Muscle of back (tissue), 13 donors: ENCODE data around the gene PAQR4. TPM values are rescaled to one million over a fixed set of nuclear protein-coding genes. Genes with fewer than 3 reads are reported as not detected.
"Not testable (repeated sequence)": the region's sequence is repeated elsewhere in the genome, so short reads cannot be mapped to it uniquely, and the experiment has no call there.

Experiments used
- DNase-seq, 3 donors: peaks; one replicate each; pipeline versions ENCODE4 v3.0.0 to v3.0.0-alpha.2; 2013
- long read RNA-seq, 9 donors: transcript quantifications; one replicate each; lab custom pipeline, GENCODE V29; 2026
- polyA plus RNA-seq, 10 donors: library from polyadenylated mRNA; unstranded; fragments of 120-200 nt; gene quantifications; one replicate each; pipeline ENCODE4 v1.2.1, GENCODE V29; 2013; ENCODE audit not compliant: insufficient read length in 10 of 10

PAQR4 gene
- 10 to 100 TPM in 1 of 10 donors, 1 to 10 TPM in 9; 4.9 to 13.2 (median 7.2) TPM for polyA plus RNA-seq
- long read RNA-seq, donor 1, partial matches to known transcripts, result 0 of 1 reads
- long read RNA-seq, donor 1, other reads (novel, unspliced or antisense), result 0 of 1 reads
- long read RNA-seq, donor 2, partial matches to known transcripts, result 0 of 1 reads
- long read RNA-seq, donor 2, other reads (novel, unspliced or antisense), result 0 of 1 reads
- long read RNA-seq, donor 3, result 0 reads
- long read RNA-seq, donor 4, partial matches to known transcripts, result 0 of 1 reads
- long read RNA-seq, donor 4, other reads (novel, unspliced or antisense), result 0 of 1 reads
- long read RNA-seq, donor 5, partial matches to known transcripts, result 0 of 5 reads
- long read RNA-seq, donor 5, other reads (novel, unspliced or antisense), result 0 of 5 reads
- long read RNA-seq, donor 6, partial matches to known transcripts, result 0 of 3 reads
- long read RNA-seq, donor 6, other reads (novel, unspliced or antisense), result 0 of 3 reads
- long read RNA-seq, donor 7, partial matches to known transcripts, result 0 of 2 reads
- long read RNA-seq, donor 7, other reads (novel, unspliced or antisense), result 0 of 2 reads
- long read RNA-seq, donor 8, partial matches to known transcripts, result 0 of 5 reads
- long read RNA-seq, donor 8, other reads (novel, unspliced or antisense), result 0 of 5 reads
- long read RNA-seq, donor 9, result 0 reads

- DNase-seq, result peak; percentile 84 to 97 (median 92)
Observed at GRCh38 chr16:2968738-2969544, at the start of gene PAQR4. Gene PAQR4 (plus strand): TSS chr16:2969348. CDS start chr16:2969675, 327 bp downstream.

DNA sequence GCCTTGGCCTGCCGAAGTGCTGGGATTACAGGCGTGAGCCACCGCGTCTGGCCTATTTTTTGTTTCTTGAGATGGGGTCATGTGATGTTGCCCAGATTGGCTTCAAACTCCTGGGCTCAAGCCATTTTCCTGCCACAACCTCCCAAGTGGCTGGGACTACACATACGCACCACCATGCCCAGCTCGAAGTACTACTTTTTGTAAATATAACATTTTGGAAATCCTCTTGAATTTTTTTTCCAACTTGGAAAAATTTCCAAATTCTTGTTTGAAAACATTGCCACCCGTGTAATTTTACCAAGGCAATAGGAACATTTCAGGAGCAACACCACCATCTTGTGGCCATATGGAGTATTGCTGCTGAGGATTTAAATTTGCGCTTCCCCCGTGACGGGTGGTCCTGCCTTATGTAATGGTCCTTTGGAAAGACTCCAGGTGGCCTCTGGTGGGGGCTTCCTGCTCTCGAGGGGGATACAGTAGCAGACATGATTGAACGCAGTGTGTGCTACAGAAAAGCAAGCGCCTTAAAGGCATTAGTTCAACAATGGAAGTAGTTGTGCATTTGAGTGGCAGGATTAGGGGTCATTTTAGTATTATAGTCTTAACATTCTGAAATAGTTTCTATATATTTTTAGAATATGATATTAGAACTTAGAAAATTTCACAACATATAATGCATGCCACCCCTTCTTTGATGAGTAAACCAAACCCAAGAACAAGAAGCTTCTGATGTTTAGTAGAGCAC, 49.5 kb upstream of the PAQR4 start:
- DNase-seq, result peak; percentile 60 to 88 (median 73)

DNA sequence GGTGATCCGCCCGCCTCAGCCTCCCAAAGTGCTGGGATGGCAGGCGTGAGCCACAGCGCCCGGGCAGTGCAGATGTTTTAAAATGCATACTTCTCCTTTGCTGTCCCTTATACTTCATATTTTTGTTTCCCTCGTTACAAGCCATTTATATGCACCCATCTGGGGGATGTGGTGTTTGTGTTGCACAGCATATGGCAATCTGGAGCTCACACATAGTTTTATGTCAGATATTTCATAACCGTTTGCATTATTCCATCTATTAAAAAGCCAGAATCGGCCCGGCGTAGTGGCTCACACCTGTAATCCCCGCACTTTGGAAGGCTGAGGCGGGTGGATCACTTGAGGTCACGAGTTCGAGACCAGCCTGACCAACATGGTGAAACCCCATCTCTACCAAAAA, 45.7 kb upstream of the PAQR4 start:
- no peak for DNase-seq

DNA sequence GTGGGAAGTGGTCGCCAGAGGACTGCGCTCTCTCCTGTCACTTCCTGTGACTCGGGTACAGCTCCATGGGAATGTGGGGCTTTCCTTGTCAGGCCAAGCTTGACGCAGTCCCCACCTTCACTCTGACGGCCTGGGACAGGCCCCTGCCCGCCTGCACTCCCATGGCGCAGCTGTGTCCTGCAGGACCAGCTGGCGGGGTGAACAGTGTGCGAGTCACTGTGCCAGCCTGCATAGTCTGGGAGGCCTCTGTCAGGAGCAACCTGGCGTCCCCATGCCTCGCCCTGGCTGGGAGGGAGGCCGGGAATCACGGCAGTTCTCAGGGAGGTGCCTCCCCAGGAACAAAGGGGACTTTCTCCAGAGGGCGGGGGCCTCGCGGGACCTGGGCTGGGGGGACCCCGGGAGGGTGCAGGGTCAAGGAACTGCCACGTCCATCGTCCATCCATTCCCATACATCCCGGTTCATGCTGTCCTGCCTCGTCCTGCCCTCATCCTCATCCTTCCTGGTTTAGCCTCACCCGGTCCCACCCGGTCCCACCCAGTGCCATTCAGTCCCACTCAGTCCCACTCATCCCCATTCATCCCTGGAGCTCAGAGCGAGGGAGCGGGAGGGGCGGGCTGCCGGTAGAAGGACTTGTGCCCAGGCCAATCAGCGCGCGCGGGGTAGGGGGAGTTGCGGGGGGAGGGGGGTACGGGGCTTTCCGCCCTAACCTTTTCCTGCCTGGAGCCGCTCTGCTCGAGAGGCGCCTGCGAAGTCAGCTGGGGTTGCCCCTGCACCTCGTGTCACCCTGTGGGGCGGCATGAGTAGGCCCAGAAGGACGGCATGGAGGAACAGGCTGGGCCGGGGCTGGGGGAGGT, 44.0 kb upstream of the PAQR4 start:
- no peak for DNase-seq

- DNase-seq, result no peak
Observed at GRCh38 chr16:2925951-2926649, 43.0 kb upstream of the PAQR4 start.

DNA sequence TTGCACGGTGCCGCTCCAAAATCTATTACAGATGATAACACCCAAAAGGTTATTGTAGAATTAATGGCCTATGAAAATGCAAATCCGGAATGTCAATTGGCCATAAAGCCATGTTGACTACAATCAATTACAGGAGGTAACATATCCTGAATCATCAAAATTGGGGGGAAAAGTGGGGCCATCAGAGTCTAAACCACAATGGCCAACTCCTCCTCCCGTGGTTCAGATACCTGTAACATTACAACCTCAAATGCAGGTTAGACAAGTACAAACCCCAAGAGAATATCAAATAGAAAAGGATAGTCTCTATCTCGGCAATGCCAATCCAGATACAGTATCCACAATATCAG, 42.5 kb upstream of the PAQR4 start:
- DNase-seq, result no peak

GRCh38 chr16:2927010-2927646, 42.0 kb upstream of the PAQR4 start:
- DNase-seq, result peak; percentile 82 to 90 (median 87)

GRCh38 chr16:2928151-2928550, 41.0 kb upstream of the PAQR4 start:
- not testable (repeated sequence) for DNase-seq

GRCh38 chr16:2928796-2929195, 40.4 kb upstream of the PAQR4 start:
- no peak for DNase-seq

DNA sequence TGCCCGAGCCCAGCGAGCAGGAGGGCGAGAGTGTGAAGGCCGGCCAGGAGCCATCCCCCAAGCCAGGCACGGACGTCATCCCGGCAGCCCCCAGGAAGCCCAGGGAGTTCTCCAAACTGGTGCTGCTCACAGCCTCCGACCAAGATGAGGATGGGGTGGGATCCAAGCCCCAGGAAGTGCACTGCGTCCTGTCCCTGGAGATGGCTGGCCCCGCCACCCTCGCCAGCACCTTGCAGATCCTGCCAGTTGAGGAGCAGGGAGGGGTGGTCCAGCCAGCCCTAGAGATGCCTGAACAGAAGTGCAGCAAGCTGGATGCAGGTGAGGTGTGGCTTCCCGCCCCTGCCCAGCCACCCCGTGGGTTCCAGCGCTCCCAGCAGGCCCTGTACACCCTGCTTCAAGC, 39.5 kb upstream of the PAQR4 start:
- no peak for DNase-seq

- DNase-seq, result no peak
Observed at GRCh38 chr16:2930236-2930635, 38.9 kb upstream of the PAQR4 start.

- not testable (repeated sequence) for DNase-seq
Observed at GRCh38 chr16:2931231-2931914, 37.8 kb upstream of the PAQR4 start.

- DNase-seq, result no peak
Observed at GRCh38 chr16:2933136-2933535, 36.0 kb upstream of the PAQR4 start.

- DNase-seq, result no peak
Observed at GRCh38 chr16:2933701-2934100, 35.4 kb upstream of the PAQR4 start.

DNA sequence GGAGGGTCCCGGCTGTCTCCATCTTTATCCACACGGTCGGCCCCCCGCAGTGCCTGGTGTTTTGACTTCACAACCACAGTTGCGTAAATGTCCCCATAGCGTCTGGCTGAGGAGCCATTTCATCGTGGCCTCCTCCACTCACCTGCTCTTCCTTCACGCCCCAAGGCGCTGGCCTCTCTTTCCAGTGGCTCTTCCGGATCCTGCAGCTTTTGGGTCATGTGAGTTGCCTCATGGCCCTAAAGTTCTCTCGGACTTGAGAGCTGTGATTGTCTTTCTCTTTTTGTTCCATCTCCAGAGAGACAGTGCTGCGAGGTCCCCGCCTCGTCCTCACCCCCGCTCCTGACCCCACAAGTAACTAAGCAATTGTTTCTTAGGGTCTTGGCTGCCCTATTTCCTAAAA, 34.7 kb upstream of the PAQR4 start:
- DNase-seq, result no peak

DNA sequence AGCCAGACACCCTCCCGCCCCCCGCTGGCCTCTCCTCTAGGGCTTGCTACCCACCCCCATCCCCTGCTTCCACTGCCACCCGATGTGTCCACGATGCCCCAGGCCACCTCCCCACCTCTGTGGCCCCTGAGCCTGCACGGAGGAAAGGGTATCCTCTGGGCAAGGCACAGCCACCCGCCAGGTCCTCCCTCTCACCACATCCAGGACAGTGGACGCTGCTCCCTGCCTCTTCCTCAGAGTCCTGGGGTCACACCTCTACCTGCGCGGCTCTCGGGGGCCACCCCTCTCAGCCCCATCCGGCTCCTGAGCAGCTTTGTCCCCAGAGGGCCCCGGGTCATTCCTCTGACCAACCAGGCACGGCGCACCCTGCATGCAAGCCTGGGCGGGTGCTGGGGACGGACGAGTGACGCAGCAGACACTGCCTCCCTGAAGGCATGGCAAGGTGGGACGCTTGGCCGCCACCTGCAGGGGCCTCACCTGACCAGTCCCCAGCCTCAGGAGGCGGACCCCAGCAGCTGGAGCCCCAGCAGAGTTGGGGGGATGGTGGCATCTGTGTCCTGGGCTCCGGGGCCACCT, 32.6 kb upstream of the PAQR4 start:
- DNase-seq, result no peak

DNA sequence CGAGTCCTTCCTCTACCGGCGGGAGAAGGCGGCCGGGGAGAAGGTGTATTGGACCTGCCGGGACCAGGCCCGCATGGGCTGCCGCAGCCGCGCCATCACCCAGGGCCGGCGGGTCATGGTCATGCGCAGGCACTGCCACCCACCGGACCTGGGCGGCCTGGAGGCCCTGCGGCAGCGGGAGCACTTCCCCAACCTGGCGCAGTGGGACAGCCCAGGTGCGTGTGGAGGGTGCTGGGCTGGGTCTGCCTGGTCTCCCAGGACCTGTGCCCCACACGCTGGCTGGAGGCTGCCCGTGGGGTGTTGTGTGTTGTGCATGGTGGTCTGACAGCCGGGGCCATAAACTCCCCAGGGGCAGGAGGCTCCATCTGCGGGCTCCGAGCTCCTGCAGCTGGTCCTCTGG, 32.0 kb upstream of the PAQR4 start:
- DNase-seq, result no peak

DNA sequence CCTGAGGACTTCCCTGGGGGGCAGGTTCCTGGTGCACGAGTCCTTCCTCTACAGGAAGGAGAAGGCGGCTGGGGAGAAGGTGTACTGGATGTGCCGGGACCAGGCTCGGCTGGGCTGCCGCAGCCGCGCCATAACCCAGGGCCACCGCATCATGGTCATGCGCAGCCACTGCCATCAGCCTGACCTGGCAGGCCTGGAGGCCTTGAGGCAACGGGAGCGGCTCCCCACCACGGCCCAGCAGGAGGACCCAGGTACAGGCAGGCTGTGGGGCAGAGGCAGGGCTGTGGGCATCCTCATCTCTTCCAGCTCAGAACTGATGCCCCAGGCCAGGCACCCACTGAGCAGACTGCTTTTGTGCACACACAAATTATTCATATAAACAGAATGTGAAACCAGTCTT, 30.9 kb upstream of the PAQR4 start:
- DNase-seq, result no peak

GRCh38 chr16:2939968-2940367, 29.2 kb upstream of the PAQR4 start:
- DNase-seq, result no peak
